ENCODE data around the gene ELL2.

ELL2 gene

DNA sequence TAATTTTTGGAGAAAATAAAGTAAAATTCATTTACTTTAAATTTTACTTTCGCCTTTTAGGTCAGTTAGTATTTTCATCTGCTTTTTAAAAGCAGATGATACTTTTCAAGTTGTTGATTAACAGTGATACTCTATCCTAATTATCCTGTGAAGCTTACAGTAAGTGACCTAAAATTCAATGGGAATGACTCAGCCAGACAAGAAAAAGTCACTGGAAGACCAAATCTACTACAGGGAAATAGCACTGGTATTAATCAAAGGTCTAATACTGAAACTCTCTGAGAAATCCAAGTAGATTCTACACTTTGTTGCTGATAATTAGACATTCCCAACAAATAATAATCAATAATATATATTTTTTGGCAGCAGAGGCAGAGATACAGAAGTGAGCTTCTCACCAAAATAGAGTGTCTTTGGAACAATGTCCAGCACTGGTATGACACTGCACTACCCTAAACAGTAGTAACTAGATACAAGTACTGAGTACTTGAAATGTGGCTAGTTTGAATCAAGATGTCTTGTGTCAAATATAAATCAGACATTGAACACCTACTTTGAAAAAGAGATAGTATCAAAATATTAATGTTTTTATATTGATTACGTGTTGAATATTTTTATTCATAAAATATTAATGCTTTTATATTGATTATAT, 22.8 kb upstream of the ELL2 start:
- no peak for DNase-seq (ENCODE audit: low read depth)
- no peak overlapping the region for H3K4me3 ChIP-seq (ENCODE audit: low read depth, low read length)

DNA sequence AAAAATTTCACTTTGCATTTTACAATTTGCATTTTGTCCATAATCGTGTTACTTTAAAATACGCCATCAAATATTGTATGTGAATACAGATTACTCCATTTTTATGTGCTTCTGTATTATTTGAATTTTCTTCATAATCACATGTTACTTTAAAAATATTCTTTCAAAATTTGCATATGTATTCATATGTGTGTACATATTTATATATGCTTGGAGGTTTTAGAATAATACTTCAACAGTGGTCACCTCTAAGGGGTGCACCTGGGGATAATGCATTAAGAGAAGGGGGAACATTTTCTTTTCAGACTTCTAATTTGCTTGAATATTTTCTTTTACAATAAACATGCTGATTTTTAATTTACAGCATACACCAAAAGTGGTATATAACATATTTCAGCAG, 21.9 kb upstream of the ELL2 start:
- no peak overlapping the region for H3K4me3 ChIP-seq (ENCODE audit: low read depth, low read length)

DNA sequence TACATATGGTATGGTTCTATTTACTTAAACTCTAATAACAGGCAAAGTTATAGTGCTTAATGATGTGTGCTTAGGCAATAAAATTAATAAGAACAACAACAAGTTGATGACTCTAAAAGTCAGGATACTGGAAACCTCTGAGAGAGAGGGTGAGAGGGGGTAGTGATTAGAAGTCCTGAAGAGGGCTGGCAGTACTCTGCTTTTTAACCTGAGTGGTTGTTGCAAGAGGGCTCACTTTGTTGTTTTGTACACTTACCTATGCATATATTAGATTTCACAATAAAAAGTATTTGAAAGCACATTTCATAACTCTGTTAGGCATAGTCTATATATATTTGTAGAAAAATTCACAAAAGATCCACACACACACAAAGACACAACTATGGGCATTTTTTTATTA, 21.4 kb upstream of the ELL2 start:
- no peak overlapping the region for H3K4me3 ChIP-seq (ENCODE audit: low read depth, low read length)

More for the DNA sequence above, 21.9 kb upstream of the ELL2 start:
- DNase-seq (ENCODE audit: low read depth): no peak

DNA sequence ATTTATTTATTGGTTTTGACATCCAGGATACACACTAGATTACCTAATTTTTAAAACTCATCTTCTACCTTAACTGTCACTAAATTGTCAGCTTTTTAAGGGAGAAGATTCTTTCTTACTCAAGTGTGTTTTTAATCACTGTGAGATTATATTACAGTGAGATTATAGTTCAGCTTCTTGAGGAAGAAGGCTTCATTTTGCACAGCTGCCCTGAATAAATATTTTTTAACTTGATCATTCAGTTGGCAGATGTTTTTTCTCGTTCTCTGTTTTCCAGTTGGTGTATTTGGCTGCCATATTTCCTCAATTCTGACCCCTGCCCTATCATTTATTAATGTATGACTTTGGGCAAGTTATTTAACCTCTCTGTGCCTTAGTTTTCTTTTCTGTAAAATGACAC, 15.0 kb upstream of the ELL2 start:
- H3K4me3 ChIP-seq (ENCODE audit: low read depth, low read length): no peak overlapping the region
- no peak for DNase-seq (ENCODE audit: low read depth)

More for the DNA sequence above, 21.4 kb upstream of the ELL2 start:
- no peak for DNase-seq (ENCODE audit: low read depth)

GRCh38 chr5:95975703-95976102, 14.1 kb upstream of the ELL2 start:
- no peak for DNase-seq (ENCODE audit: low read depth)
- no peak overlapping the region for H3K4me3 ChIP-seq (ENCODE audit: low read depth, low read length)

DNA sequence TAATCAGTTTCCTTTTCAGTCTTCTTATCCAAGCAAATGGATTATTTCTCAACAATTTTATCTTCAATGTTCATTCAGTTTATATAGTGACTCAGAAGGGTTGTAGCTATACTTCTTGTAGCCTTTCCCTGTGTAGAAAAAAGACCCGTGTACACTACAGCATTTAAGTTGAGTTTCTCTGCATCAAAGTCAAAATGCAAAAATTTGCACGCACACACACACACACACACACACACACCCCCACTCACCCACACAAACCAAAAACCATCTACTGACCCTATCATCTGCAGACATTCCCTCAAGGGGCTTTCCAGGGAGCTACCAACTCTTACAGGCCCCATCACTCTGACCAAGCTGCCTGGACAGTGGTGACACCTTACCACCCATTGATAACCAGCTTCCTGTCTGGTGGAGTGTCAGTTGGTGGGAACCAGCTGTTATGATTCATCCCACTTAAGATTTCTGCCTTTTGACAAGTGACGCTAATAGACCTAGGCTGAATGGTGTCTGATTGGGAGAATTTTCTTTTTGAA, 12.2 kb upstream of the ELL2 start:
- DNase-seq (ENCODE audit: low read depth): no peak

GRCh38 chr5:95972196-95972595, 10.5 kb upstream of the ELL2 start:
- H3K4me3 ChIP-seq (ENCODE audit: low read depth, low read length): no peak overlapping the region
- no peak for DNase-seq (ENCODE audit: low read depth)

More for the DNA sequence above, 12.2 kb upstream of the ELL2 start:
- no peak overlapping the region for H3K4me3 ChIP-seq (ENCODE audit: low read depth, low read length)

DNA sequence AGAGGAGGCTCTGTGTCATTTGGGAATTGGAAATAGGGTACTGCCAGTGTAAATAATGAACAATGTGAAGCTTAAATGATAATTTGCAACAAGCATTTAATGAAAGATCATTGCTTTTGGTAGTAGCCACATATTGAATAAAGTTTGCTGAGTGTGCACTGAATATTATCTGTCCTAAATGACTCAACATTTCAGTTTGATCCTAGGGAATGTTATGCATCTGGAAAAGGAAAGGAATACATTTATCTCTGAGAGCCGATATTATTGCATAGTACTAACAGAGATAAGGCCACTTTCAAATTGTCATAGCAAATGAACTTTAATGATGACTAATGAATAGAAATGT, 8.7 kb upstream of the ELL2 start:
- no peak for DNase-seq (ENCODE audit: low read depth)
- no peak overlapping the region for H3K4me3 ChIP-seq (ENCODE audit: low read depth, low read length)

GRCh38 chr5:95969651-95970358, 8.2 kb upstream of the ELL2 start:
- peak; percentile 60 for DNase-seq (ENCODE audit: low read depth)
- H3K4me3 ChIP-seq (ENCODE audit: low read depth, low read length): no peak overlapping the region

GRCh38 chr5:95969055-95969454, 7.4 kb upstream of the ELL2 start:
- no peak for DNase-seq (ENCODE audit: low read depth)
- H3K4me3 ChIP-seq (ENCODE audit: low read depth, low read length): no peak overlapping the region

DNA sequence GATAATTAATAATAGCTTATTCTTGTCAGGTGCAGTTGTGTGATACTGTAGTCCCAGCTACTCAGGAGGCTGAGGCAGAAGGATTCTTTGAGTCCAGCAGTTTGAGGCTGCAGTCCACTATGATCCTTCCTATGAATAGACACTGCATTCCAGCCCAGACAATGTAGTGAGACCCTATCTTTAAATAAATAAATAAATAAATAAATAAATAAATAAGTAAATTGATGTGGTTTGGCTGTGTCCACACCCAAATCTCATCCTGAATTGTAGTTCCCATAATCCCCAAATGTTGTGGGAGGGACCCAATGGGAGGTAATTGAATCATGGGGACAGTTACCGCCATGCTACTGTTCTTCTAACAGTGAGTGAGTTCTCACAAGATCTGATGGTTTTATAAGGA, 5.6 kb upstream of the ELL2 start:
- no peak overlapping the region for H3K4me3 ChIP-seq (ENCODE audit: low read depth, low read length)
- DNase-seq (ENCODE audit: low read depth): no peak

DNA sequence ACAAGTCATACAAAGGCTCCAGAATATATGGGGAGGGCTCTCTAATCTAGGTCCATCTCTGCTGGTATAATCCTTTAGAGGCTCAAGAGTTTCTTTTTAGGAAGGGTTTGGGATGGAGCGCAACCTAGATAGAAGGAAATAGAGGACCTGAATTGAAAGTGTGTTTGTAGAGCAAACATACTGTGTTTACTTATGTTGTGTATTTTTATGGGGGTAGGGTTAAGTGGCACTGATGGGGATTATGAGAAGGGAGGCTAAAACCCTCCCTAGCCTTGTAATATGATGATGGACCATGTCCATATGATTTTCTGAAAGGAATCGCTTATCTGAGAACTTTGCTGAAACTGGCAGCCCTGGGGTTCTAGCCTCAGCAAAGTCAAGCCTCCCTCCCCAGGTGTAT, 4.4 kb upstream of the ELL2 start:
- DNase-seq (ENCODE audit: low read depth): no peak
- no peak overlapping the region for H3K4me3 ChIP-seq (ENCODE audit: low read depth, low read length)

DNA sequence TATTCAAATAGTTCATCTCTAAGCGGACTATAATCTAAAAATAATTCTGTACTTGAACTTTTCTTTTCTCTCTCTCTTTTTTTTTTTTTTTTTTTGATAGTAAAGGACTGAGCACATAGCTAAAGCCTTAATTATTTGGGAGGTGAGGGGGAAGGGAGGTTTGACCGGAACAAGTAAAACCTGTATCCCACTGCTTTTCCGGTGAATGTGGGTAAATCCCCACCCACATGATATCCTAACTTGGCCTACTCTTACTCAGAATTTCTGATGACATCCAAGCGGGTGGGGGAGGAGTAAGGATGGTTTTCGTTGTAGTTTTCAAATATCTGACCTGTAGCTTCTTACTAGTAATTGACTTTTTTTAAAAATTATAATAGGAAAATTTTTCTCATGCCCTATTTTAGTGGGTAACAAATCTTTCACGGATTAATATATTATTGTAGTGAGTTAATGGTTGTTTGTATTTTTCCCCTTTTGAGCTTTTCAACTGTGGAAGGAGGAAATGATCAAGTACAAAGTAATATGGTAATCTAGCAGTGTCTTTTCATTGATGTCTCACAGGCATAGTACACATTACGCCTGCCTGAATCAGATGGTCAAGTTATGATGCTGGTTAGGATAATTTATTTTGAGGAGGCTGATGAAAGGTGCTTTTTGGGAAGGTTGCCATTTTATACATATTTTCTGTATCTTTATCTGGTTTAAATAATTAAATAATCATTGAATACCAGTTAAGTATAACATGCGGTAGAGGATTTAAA, 2.2 kb upstream of the ELL2 start:
- DNase-seq (ENCODE audit: low read depth): no peak

GRCh38 chr5:95962785-95963184, 1.1 kb upstream of the ELL2 start:
- DNase-seq (ENCODE audit: low read depth): no peak
- no peak overlapping the region for H3K4me3 ChIP-seq (ENCODE audit: low read depth, low read length)

More for the DNA sequence above, 2.2 kb upstream of the ELL2 start:
- no peak overlapping the region for H3K4me3 ChIP-seq (ENCODE audit: low read depth, low read length)

DNA sequence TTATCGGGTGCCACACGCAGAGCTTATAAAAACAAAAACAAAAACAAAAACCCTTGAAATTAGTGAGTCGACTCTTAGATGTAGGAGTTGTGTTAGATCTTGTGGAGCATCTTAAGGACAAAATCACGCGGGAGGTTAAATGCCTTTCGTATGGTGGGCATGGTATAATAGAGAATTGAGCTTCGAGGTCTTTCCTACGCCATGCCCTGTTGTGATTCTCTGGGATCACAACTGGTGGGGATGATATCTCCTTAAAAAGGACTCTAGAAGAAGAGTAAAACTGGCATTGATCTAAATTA, 773 bp upstream of the ELL2 start:
- peak overlapping the region; percentile 94 for H3K4me3 ChIP-seq (ENCODE audit: low read depth, low read length)
- no peak for DNase-seq (ENCODE audit: low read depth)

GRCh38 chr5:95960667-95961616, 709 bp downstream of the ELL2 start:
- no peak for DNase-seq (ENCODE audit: low read depth)
- peak overlapping the region; percentile 94 for H3K4me3 ChIP-seq (ENCODE audit: low read depth, low read length)

GRCh38 chr5:95959888-95960666, 1.6 kb downstream of the ELL2 start:
- peak overlapping the region; percentile 94 for H3K4me3 ChIP-seq (ENCODE audit: low read depth, low read length)
- no peak for DNase-seq (ENCODE audit: low read depth)

DNA sequence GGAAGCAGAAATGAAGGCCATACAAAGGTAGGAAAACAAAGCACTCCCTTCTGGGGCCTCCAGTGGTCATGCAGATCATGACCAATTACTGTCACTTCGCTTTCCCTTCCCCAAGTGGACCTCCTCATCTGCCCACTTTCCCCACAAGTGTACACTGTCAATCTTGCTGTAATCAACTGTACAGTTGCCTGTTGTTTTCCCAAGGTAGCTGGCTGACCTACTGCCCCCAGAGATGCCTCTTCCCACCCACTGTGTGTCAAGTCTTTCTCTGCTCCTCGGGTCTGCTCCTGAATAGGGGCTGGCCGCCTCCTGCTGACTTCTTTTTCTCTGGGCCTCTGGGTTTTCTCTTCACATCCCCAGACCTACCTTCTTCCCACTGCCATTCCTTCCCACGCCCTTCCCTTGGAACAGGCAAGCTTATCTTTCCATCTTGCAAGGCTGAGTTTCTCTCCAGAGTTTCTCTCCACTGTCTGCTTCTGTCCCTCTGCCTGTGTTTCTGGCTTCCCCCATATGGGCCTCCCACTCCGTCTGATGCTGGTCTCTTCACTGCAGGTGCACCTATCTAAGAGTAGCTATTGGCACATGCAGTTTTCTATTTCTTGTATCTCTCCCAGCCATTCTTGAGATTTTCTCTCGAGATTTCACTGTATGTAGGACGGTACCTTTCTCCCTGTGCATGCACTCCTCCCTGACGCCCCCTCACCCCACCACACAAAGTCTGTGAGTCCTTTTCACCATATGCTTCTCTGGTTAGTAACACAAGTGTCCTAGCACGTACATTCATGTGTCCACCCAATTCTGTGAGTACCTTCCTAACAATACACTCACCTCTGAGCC, 2.4 kb downstream of the ELL2 start:
- DNase-seq (ENCODE audit: low read depth): no peak
- H3K4me3 ChIP-seq (ENCODE audit: low read depth, low read length): peak overlapping the region; percentile 94

All from skeletal muscle cell (primary cell).